ENCODE data around the gene STXBP5. TPM values are rescaled to one million over a fixed set of nuclear protein-coding genes. Genes with fewer than 3 reads are reported as not detected.

Gene STXBP5
- total RNA-seq, 1 experiment from 2014 or later: 11.6 TPM

GRCh38 chr6:147185216-147185615 is 19.0 kb upstream of the STXBP5 start:
- H2AFZ ChIP-seq (ENCODE audit: low read length): no peak overlapping the region
- no peaks in the 10 kb centered on the region for H3K23me2 ChIP-seq (ENCODE audit: insufficient read length, low read depth, low read length, poor library complexity, severe bottlenecking)
- no peak overlapping the region for H2BK5ac ChIP-seq (ENCODE audit: insufficient read length, low read length)
- no peaks in the 10 kb centered on the region for H3K79me2 ChIP-seq (ENCODE audit: insufficient read depth, low read length)
- no peaks in the 10 kb centered on the region for H4K20me1 ChIP-seq (ENCODE audit: control insufficient read depth, insufficient read depth, insufficient read length)
- no peak overlapping the region for H3K18ac ChIP-seq (ENCODE audit: insufficient read length, low read depth, low read length)
- no peak overlapping the region for H2BK120ac ChIP-seq (ENCODE audit: low read depth, low read length, poor library complexity, severe bottlenecking)
- H4K8ac ChIP-seq (replicated peaks; ENCODE audit: insufficient read length, low read depth, low read length): no peak overlapping the region
- Mint-ChIP-seq H3K27ac (no peak overlapping the region), H3K4me1 (peaks cover 4% of the 10 kb centered on the region in 2 experiments), H3K4me3 (no peak overlapping the region), H3K36me3 (ENCODE audit: insufficient read depth in 1 of 3, low read depth in 3 of 3) (no peaks in the 10 kb centered on the region), H3K27me3 (ENCODE audit: low read depth) (no peaks in the 10 kb centered on the region), H3K9me3 (no peaks in the 10 kb centered on the region)
- H2AK5ac ChIP-seq (ENCODE audit: insufficient read length, low read length): no peak overlapping the region
- no peaks in the 10 kb centered on the region for H3K79me1 ChIP-seq (ENCODE audit: insufficient read depth, low read depth, low read length, poor library complexity, severe bottlenecking)
- no peak overlapping the region for H4K5ac ChIP-seq (ENCODE audit: insufficient read length, low read depth, low read length)
- 0 out of 2 replicates have a peak, but pooled peaks cover 5% of the 10 kb centered on the region for H3K4me1 ChIP-seq (ENCODE audit: insufficient read depth, low read length)
- H4K91ac ChIP-seq (ENCODE audit: insufficient read length, low read depth, low read length): no peak overlapping the region
- TF ChIP-seq CTCF (conservative IDR thresholded peaks at IDR 0.05): no peak
- no peak overlapping the region for H3K56ac ChIP-seq (ENCODE audit: insufficient read length, low read depth, low read length)
- H3K4ac ChIP-seq (ENCODE audit: low read depth, low read length): no peak overlapping the region
- DNase-seq: no peak
- H3K23ac ChIP-seq (ENCODE audit: insufficient read length, low read depth, low read length): no peak overlapping the region
- H3K27ac ChIP-seq (ENCODE audit: insufficient read length, low read depth, low read length): no peak overlapping the region
- H3K14ac ChIP-seq (ENCODE audit: insufficient read depth, low read length): no peak overlapping the region
- H3K27me3 ChIP-seq (ENCODE audit: insufficient read depth, low read length): no peaks in the 10 kb centered on the region
- no peak overlapping the region for H2BK20ac ChIP-seq (ENCODE audit: low read depth, low read length, poor library complexity, severe bottlenecking)
- H3K9me3 ChIP-seq (ENCODE audit: control insufficient read depth, low read depth, low read length): no peaks in the 10 kb centered on the region
- WGBS (ENCODE audit: extremely low coverage, insufficient read length, low lambda C conversion rate): no CpG with 5 or more reads among the region's 3 CpGs
- no peak overlapping the region for H2BK12ac ChIP-seq (ENCODE audit: insufficient read length, low read depth, low read length)
- no peak overlapping the region for H3K9ac ChIP-seq (ENCODE audit: extremely low read depth, insufficient read length, low read length)
- no peak overlapping the region for H3T11ph ChIP-seq (ENCODE audit: low read length)
- no peak overlapping the region for H3K4me2 ChIP-seq (ENCODE audit: insufficient read depth, insufficient read length, low read length)
- H2BK15ac ChIP-seq (ENCODE audit: low read depth, low read length): no peak overlapping the region

Data from H9 (cell line).